ENCODE data around the gene RAMP3. TPM values are rescaled to one million over a fixed set of nuclear protein-coding genes. Genes with fewer than 3 reads are reported as not detected.

RAMP3 gene
- total and polyA plus RNA-seq, 10 of the 15 experiments (the other 5 are each of a cell fraction or from before 2014, with no cell fraction given), result not detected

- in situ Hi-C loops (cut with MboI) (loop anchor here (5.0 to 25.0 kb wide), 2 partner anchors 102 to 712 kb away; partner anchors contain the start of gene CCDC201), intact Hi-C loops (cut with micrococcal nuclease; ENCODE audit: unreplicated experiment) (no loop called here)
- H3K27me3 ChIP-seq (replicated peaks in 1 of 2; ENCODE audit: control insufficient read depth in 2 of 2, insufficient read depth in 2 of 2, low read length in 1 of 2), result no peaks in the 10 kb centered on the region; a peak in 1 of 4 replicates
- H3K9ac ChIP-seq (ENCODE audit: control insufficient read depth, insufficient read depth, low read length), result no peak overlapping the region
- no peak overlapping the region for H3K4me2 ChIP-seq (ENCODE audit: control insufficient read depth, insufficient read depth)
- TF ChIP-seq NFYA (IDR thresholded peaks at IDR 0.05; ENCODE audit: borderline replicate concordance, low read depth, low read length) (no peak), BCLAF1 (IDR thresholded peaks at IDR 0.05) (no peak), SP1 (IDR thresholded peaks at IDR 0.05; ENCODE audit: low read depth, low read length) (no peak), TAF1 (IDR thresholded peaks at IDR 0.05; ENCODE audit: borderline replicate concordance, low read depth, low read length) (no peak), MEF2B (IDR thresholded peaks at IDR 0.05; ENCODE audit: partially characterized antibody, poor library complexity, severe bottlenecking) (no peak), IRF5 (IDR thresholded peaks at IDR 0.05; ENCODE audit: borderline replicate concordance) (no peak), TARDBP (IDR thresholded peaks at IDR 0.05; ENCODE audit: borderline replicate concordance) (no peak), TCF7 (IDR thresholded peaks at IDR 0.05; ENCODE audit: borderline replicate concordance) (no peak), IKZF2 (IDR thresholded peaks at IDR 0.05) (no peak), POLR2AphosphoS2 (IDR thresholded peaks at IDR 0.05; ENCODE audit: low read depth, low read length) (no peak)
- FAIRE-seq, result no peak
- ATAC-seq, result no peak
- no TSS peak for BruUV-seq (replicated peaks)
- H3K36me3 ChIP-seq (ENCODE audit: control insufficient read depth in 2 of 2, insufficient read depth in 2 of 2, low read length in 1 of 2), result no peaks in the 10 kb centered on the region
- CTCF ChIA-PET, result interaction anchor here (8.9 kb wide), 1 partner anchor 109 kb away, joined by 58 read pairs; no protein-coding TSS in a partner anchor
- no peaks in the 10 kb centered on the region for H3K79me2 ChIP-seq (ENCODE audit: control insufficient read depth, insufficient read depth, low read length)
- RAD21 ChIA-PET (ENCODE audit: unreplicated experiment), result no interaction called here
- H2AFZ ChIP-seq (ENCODE audit: control insufficient read depth, low read depth, low read length), result no peak overlapping the region
- no peak overlapping the region for H3K27ac ChIP-seq (ENCODE audit: control insufficient read depth, insufficient read depth)
- no peak for DNase-seq (ENCODE audit: low read depth, low spot score)
- 58% methylated on average over 11 of the region's 11 CpGs for WGBS (ENCODE audit: insufficient coverage, insufficient replicate concordance, low lambda C conversion rate, missing lambda C conversion rate)
- no peaks in the 10 kb centered on the region for H3K4me1 ChIP-seq (ENCODE audit: control insufficient read depth, insufficient read depth, low read length)
- no peak overlapping the region for H3K4me3 ChIP-seq
- POLR2A ChIA-PET, result interaction anchor here (0.6 kb wide), 1 partner anchor 29 kb away, joined by 6 read pairs; no protein-coding TSS in a partner anchor
- no peaks in the 10 kb centered on the region for H3K9me3 ChIP-seq (replicated peaks; ENCODE audit: control insufficient read depth, insufficient read depth, low read length)
- SMC1A ChIA-PET (ENCODE audit: uncharacterized antibody, unreplicated experiment), result interaction anchor here (0.9 kb wide), 1 partner anchor 13 kb away, joined by 3 read pairs; no protein-coding TSS in a partner anchor
- no peaks in the 10 kb centered on the region for H4K20me1 ChIP-seq (ENCODE audit: control insufficient read depth, insufficient read depth)
These were observed 7.4 kb upstream of the RAMP3 start for GRCh38 chr7:45150199-45150598.

Measured in GM12878 (cell line).